Epithelial cell of alveolus of lung (primary cell): ENCODE results near the gene CISD3. TPM values are rescaled to one million over a fixed set of nuclear protein-coding genes. Genes with fewer than 3 reads are reported as not detected.

Experiments
- total RNA-seq: library from RNA; depleted of rRNA; stranded (reverse); fragments of >200 nt; gene quantifications from 2 replicates; pipeline ENCODE4 v1.2.1, GENCODE V29; 2015

CISD3 gene, protein sequence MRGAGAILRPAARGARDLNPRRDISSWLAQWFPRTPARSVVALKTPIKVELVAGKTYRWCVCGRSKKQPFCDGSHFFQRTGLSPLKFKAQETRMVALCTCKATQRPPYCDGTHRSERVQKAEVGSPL
- 5.4 and 8.7 TPM in 2 replicates for total RNA-seq

GRCh38 chr17:38729886-38730525, at the start of gene CISD3:
Gene CISD3, plus strand, starts transcription at chr17:38730341. Its CDS starts 18 bp downstream, at chr17:38730359.

DNA sequence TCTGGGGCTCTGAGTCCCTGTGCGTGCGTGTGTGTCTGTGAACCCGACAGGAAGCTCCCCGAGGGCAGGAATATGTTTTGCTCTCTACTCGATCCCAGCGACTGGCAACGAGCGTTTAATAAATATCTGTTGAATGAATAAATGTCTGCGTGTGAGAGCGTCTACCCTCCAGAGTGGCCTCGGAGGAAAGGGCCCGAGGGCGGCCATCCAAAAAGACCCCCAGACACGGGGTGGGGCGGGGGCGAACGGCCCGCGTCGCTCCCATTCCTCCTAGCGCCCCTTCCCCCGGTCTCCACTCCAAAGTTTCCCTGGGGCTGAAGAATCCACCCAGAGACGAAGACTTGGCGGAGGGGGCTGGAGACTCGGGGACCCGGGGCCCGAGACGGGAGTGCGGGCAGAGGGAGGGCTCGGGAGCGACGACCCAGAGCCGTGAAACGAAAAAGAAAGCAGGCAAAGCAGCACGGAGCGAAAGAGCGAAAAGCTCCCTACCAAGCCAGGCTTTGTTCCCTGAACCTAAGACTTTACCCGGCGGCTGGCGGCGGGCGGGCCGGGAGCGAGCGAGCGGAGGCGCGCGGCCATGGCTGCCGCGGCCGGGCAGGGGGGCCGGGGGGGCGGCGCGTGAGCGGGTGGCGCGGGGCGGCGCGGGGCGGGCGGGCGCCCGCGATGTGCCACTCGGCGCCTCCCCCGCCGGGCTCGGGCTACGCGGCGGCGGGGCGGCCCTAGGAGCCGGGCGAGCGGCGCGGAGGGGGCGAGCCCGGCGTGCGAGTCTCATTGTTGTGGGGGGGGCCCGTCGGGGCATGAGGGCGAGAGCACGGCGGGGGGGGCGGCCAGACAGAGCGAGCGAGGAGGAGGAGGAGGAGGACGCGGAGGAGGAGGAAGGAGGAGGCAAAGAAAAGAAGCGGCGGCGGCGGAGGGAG, 25.3 kb upstream of the CISD3 start, which contains the start of gene MLLT6:
Gene MLLT6, plus strand, starts transcription at position 668 of the 917 bp plus-strand sequence. CDS start 360 bp downstream, outside the sequence.

GRCh38 chr17:38748149-38748891, 18.2 kb downstream of the CISD3 start, which contains the start of gene PCGF2:
Gene PCGF2, minus strand, starts transcription at chr17:38748336. Its CDS starts 7,934 bp downstream, at chr17:38740402.

DNA sequence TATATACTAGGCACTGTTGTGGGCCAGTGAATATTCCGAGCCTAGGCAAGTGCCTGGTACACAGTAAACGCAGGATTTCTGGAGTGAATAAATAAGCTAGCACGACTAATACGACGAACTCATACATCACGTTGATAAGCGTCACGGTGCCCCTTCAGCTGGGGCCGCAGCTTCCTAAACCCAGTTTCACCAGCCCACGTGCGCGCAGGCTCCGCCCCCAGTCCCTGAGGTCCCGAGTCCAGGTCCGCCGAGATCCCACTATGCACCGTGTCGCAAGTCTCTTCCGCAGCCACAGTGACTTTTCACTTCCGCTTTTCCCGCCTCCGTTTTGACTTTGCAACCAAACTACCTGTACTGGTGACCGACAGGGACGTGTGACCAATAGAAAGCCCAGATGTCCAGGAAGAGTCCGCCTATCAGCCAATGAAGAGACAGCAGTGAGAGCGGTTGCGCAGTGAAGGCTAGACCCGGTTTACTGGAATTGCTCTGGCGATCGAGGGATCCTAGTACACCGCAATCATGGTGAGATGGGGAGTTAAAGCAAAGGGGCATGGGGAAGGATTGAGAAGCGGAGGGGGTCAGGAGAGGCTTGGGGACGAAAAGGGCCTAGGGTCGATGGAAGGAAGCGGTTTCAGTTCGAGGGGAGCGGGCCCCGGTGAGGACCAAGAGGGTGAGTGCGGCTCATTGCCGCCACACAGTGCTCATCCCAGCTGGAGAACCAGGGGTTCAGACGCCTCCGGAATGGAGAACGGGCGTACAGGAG, 22.3 kb downstream of the CISD3 start, which contains the start of gene PSMB3:
Gene PSMB3, plus strand, starts transcription at position 434 of the 763 bp plus-strand sequence. Its CDS starts 86 bp downstream, at position 520.

Other genes starting within 250 kb of the CISD3 start
- gene SRCIN1, start 124.4 kb upstream of the CISD3 start, total RNA-seq, result not detected in 2 replicates
- gene EPOP, start 55.4 kb upstream of the CISD3 start, total RNA-seq, result 2.1 and 3.4 TPM in 2 replicates
- 15.4 and 37.1 TPM in 2 replicates for gene MLLT6, start 25.1 kb upstream of the CISD3 start, total RNA-seq
- 6.3 and 15.2 TPM in 2 replicates for gene PCGF2, start 18.0 kb downstream of the CISD3 start, total RNA-seq
- gene PSMB3, start 22.4 kb downstream of the CISD3 start, total RNA-seq, result 199 and 334 TPM in 2 replicates
- gene PIP4K2B, start 69.2 kb downstream of the CISD3 start, total RNA-seq, result 38.3 and 41.2 TPM in 2 replicates
- gene CWC25, start 95.0 kb downstream of the CISD3 start, total RNA-seq, result 7.4 and 9.1 TPM in 2 replicates
- gene RPL23, start 123.4 kb downstream of the CISD3 start, total RNA-seq, result 1,457 and 2,542 TPM in 2 replicates
- gene LASP1, start 139.7 kb downstream of the CISD3 start, total RNA-seq, result 135 and 232 TPM in 2 replicates
- not detected in 2 replicates for gene FBXO47, start 237.1 kb downstream of the CISD3 start, total RNA-seq